Smooth muscle cell (in vitro differentiated cells): ENCODE measurements around the gene AGAP1. TPM values are rescaled to one million over a fixed set of nuclear protein-coding genes. Genes with fewer than 3 reads are reported as not detected.

ENCODE experiments used
- DNase-seq: peaks from one replicate; lab custom pipeline; 2025; ENCODE audit not compliant: unreplicated experiment; lab: John Stamatoyannopoulos, UW
- H2AFZ ChIP-seq: fragments of 200-600 bp; sonication (generic); 2 replicates; pipeline ENCODE4 v1.6.0; 2016; ENCODE audit warnings: antibody characterized with exemption, low read depth, mild to moderate bottlenecking
- H3F3A ChIP-seq: fragments of 200-600 bp; sonication (generic); 2 replicates; pipeline ENCODE4 v1.6.0; 2017; ENCODE audit warnings: antibody characterized with exemption, low read depth
- H3K27ac ChIP-seq: fragments of 200-600 bp; sonication (generic); 2 replicates; pipeline ENCODE4 v1.5.1; 2016; ENCODE audit warnings: low read depth, mild to moderate bottlenecking
- H3K27me3 ChIP-seq: fragments of 200-600 bp; sonication (generic); 2 replicates; pipeline ENCODE4 v1.6.1; 2016; ENCODE audit warnings: low read depth, mild to moderate bottlenecking
- H3K36me3 ChIP-seq: fragments of 200-600 bp; sonication (generic); 2 replicates; pipeline ENCODE4 v1.5.1; 2016; ENCODE audit warnings: low read depth
- H3K4me1 ChIP-seq: fragments of 200-600 bp; sonication (generic); 2 replicates; pipeline ENCODE4 v1.5.1; 2016; ENCODE audit warnings: low read depth
- H3K4me2 ChIP-seq: fragments of 200-600 bp; sonication (generic); 2 replicates; pipeline ENCODE4 v1.6.0; 2016; ENCODE audit warnings: mild to moderate bottlenecking
- H3K4me3 ChIP-seq: fragments of 200-600 bp; sonication (generic); 2 replicates; pipeline ENCODE4 v1.5.1; 2016; ENCODE audit warnings: mild to moderate bottlenecking
- H3K79me2 ChIP-seq: fragments of 200-600 bp; sonication (generic); 2 replicates; pipeline ENCODE4 v1.6.0; 2016; ENCODE audit warnings: low read depth, mild to moderate bottlenecking
- H3K9ac ChIP-seq: fragments of 200-600 bp; sonication (generic); 2 replicates; pipeline ENCODE4 v1.6.0; 2016; ENCODE audit warnings: low read depth
- H3K9me3 ChIP-seq: fragments of 200-600 bp; sonication (generic); replicated peaks from 2 replicates; pipeline ENCODE4 v1.5.1; 2016; ENCODE audit warnings: low read depth
- H4K20me1 ChIP-seq: fragments of 200-600 bp; sonication (generic); 2 replicates; pipeline ENCODE4 v1.6.0; 2016; ENCODE audit warnings: low read depth
- CTCF ChIP-seq: fragments of 200-600 bp; sonication (generic); IDR thresholded peaks from 2 replicates; pipeline ENCODE4 v1.5.1; 2017; ENCODE audit warnings: borderline replicate concordance, mild to moderate bottlenecking, antibody characterized with exemption; ENCODE audit not compliant: insufficient read depth, poor library complexity, severe bottlenecking
- WGBS: methylation state at CpG from one replicate; pipeline ENCODE4 v1.1.7; 2016; ENCODE audit warnings: low lambda C conversion rate; 5-methylcytosine and 5-hydroxymethylcytosine counted together
- polyA plus RNA-seq: library from polyadenylated mRNA; unstranded; fragments of >200 nt; fragmentation: Nextera tagmentation; extraction: Ambion mirVana; gene quantifications from 2 replicates; pipeline ENCODE4 v1.2.1, GENCODE V29; 2016
- total RNA-seq: library from RNA; depleted of rRNA; stranded (reverse); fragments of >200 nt; gene quantifications from 2 replicates; pipeline ENCODE4 v1.2.3, GENCODE V29; 2014

The AGAP1 gene
- total and polyA plus RNA-seq, 2 experiments from 2014 or later, result 3.9 to 9.8 TPM

- no peak overlapping the region for H3K4me3 ChIP-seq
- H3K27me3 ChIP-seq, result no peaks in the 10 kb centered on the region
- no peak overlapping the region for H3K9ac ChIP-seq
- H3F3A ChIP-seq, result no peaks in the 10 kb centered on the region
- no peaks in the 10 kb centered on the region for H4K20me1 ChIP-seq
- H3K79me2 ChIP-seq, result no peaks in the 10 kb centered on the region
- no peak overlapping the region for H3K4me2 ChIP-seq
- H3K36me3 ChIP-seq, result no peaks in the 10 kb centered on the region
- H3K9me3 ChIP-seq, result no peaks in the 10 kb centered on the region
- TF ChIP-seq CTCF, result no peak
- H3K4me1 ChIP-seq, result no peaks in the 10 kb centered on the region
- no peak for DNase-seq
- H3K27ac ChIP-seq, result no peak overlapping the region
- no peak overlapping the region for H2AFZ ChIP-seq
- 100% methylated on average over 3 of the region's 3 CpGs for WGBS
Observed at GRCh38 chr2:236025892-236026291, 532.0 kb downstream of the AGAP1 start.

- WGBS, result 87% methylated on average over 4 of the region's 4 CpGs
- no peak for TF ChIP-seq CTCF
- Histone ChIP-seq H2AFZ (no peak overlapping the region), H3K27ac (no peak overlapping the region), H3K4me2 (no peak overlapping the region), H4K20me1 (no peaks in the 10 kb centered on the region), H3K79me2 (no peaks in the 10 kb centered on the region), H3F3A (no peaks in the 10 kb centered on the region), H3K4me3 (no peak overlapping the region), H3K9ac (no peak overlapping the region), H3K4me1 (no peaks in the 10 kb centered on the region), H3K27me3 (no peaks in the 10 kb centered on the region), H3K9me3 (no peaks in the 10 kb centered on the region), H3K36me3 (no peaks in the 10 kb centered on the region)
- DNase-seq, result no peak
Observed at GRCh38 chr2:236026841-236027240, 533.0 kb downstream of the AGAP1 start.

GRCh38 chr2:236028066-236028465 is 534.2 kb downstream of the AGAP1 start:
- Histone ChIP-seq H3K27me3 (no peaks in the 10 kb centered on the region), H3K79me2 (no peaks in the 10 kb centered on the region), H3K4me1 (no peaks in the 10 kb centered on the region), H3K27ac (no peak overlapping the region), H3K9ac (no peak overlapping the region), H3K4me3 (no peak overlapping the region), H4K20me1 (no peaks in the 10 kb centered on the region), H3K4me2 (no peak overlapping the region), H3K9me3 (no peaks in the 10 kb centered on the region), H3K36me3 (no peaks in the 10 kb centered on the region), H3F3A (no peaks in the 10 kb centered on the region), H2AFZ (no peak overlapping the region)
- no peak for DNase-seq
- TF ChIP-seq CTCF, result no peak
- 92% methylated on average over 4 of the region's 4 CpGs for WGBS

- Histone ChIP-seq H3K4me2 (no peak overlapping the region), H2AFZ (no peak overlapping the region), H3K4me3 (no peak overlapping the region), H3K9me3 (no peaks in the 10 kb centered on the region), H3K36me3 (no peaks in the 10 kb centered on the region), H3K27ac (no peak overlapping the region), H3K9ac (no peak overlapping the region), H3K4me1 (no peaks in the 10 kb centered on the region), H3F3A (no peaks in the 10 kb centered on the region), H3K27me3 (no peaks in the 10 kb centered on the region), H4K20me1 (no peaks in the 10 kb centered on the region), H3K79me2 (no peaks in the 10 kb centered on the region)
- no peak for DNase-seq
- 94% methylated on average over 7 of the region's 7 CpGs for WGBS
- TF ChIP-seq CTCF, result no peak
Observed at GRCh38 chr2:236033462-236033861, 539.6 kb downstream of the AGAP1 start.
